ENCODE measurements around the gene RAP1A.
A peak's percentile ranks its signal among the peaks of the same experiment; 100 is the strongest.

The RAP1A gene

DNA sequence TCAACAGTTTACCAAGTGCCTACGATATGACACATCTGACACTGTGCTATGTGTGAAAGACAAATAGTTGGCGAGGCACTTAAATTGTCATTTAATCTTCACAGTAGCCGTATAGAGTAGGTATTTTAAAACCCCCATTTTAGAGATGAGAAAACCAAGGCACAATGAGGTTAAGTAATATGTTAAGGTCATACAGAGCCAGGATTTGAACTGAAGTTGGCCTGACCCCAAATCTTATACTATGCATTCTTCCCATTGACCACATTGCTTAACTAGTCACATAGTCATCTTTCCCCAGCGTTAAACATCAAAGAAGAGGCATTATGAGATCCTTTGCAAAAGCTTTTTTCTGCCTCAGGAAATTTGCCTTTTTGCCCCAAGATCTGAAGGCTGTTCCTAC is 115.7 kb downstream of the RAP1A start:
- TF ChIP-seq, protein P1, sequence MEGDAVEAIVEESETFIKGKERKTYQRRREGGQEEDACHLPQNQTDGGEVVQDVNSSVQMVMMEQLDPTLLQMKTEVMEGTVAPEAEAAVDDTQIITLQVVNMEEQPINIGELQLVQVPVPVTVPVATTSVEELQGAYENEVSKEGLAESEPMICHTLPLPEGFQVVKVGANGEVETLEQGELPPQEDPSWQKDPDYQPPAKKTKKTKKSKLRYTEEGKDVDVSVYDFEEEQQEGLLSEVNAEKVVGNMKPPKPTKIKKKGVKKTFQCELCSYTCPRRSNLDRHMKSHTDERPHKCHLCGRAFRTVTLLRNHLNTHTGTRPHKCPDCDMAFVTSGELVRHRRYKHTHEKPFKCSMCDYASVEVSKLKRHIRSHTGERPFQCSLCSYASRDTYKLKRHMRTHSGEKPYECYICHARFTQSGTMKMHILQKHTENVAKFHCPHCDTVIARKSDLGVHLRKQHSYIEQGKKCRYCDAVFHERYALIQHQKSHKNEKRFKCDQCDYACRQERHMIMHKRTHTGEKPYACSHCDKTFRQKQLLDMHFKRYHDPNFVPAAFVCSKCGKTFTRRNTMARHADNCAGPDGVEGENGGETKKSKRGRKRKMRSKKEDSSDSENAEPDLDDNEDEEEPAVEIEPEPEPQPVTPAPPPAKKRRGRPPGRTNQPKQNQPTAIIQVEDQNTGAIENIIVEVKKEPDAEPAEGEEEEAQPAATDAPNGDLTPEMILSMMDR (IDR thresholded peaks at IDR 0.05; ENCODE audit: low read depth, low read length, missing control alignments), result no peak
- no peak for DNase-seq (ENCODE audit: low read depth)
- H3K4me3 ChIP-seq (ENCODE audit: low read depth, low read length), result no peak overlapping the region

DNA sequence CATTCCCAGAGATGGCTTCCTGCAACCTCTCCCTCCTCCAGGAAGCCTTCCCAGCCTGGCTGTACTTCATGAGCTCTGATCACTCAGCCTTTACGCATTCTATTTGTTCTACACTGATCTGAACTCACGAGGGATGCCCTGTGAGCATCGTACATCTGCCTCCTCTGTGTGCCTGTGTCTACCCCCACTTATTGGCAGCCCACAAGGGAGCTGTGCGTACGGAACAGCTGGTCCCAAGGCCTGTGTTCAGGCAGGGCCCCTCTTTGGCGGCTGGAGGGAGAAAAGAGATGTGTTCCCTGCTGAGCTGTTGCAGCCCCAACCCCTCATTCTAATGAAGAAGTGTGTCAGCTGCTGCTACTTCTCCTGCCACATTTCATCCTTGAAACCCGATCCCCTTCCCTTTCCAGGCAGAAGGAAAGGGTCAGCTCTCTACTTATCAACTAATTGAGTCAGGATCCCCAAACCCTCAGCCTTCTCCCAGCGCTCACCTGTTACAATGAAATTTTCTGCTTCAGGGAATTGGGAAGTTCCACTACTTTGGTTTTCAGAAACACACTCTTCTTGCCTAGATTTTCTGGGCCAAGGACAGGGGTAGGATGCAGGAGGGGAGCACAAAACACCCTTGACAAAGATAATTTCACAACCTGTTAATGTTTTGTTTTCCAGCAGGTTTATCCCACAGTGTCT is 116.4 kb downstream of the RAP1A start:
- no peak for DNase-seq (ENCODE audit: low read depth)
- H3K4me3 ChIP-seq (ENCODE audit: low read depth, low read length), result no peak overlapping the region
- TF ChIP-seq, protein P1 (IDR thresholded peaks at IDR 0.05; ENCODE audit: low read depth, low read length, missing control alignments), result no peak

DNA sequence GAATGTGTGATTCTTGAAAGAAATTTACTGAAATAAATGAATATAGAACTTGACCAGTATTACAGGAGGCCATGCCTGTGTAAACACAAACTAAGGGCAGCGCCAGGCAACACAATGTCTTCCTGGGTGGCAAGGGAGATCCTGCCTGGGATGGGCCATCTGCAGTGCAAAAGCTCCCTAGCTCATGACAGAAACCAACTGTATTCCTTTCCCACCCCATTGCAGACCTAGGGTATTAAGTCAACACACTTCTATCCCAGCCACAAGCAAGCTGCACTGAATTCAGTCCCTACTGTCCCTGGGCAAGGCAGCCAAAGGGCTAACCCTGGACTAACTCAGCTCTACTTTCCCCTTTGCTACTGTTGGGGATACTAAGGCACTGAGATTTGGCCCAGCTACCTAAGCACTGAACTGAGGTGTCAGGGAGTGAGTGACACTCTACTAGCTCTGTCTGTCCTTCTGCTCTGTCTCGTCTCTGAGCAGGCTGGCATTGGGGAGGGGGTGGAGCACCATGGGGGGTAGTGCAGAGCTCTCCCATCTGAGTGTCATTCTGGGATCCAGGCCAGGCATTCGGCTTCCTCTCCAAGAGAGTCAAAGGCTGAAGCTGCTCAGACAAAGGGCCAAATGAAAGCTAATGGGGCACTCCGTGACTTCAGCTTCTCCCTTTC is 117.1 kb downstream of the RAP1A start:
- no peak for DNase-seq (ENCODE audit: low read depth)
- H3K4me3 ChIP-seq (ENCODE audit: low read depth, low read length), result no peak overlapping the region
- TF ChIP-seq, protein P1 (IDR thresholded peaks at IDR 0.05; ENCODE audit: low read depth, low read length, missing control alignments), result no peak

DNA sequence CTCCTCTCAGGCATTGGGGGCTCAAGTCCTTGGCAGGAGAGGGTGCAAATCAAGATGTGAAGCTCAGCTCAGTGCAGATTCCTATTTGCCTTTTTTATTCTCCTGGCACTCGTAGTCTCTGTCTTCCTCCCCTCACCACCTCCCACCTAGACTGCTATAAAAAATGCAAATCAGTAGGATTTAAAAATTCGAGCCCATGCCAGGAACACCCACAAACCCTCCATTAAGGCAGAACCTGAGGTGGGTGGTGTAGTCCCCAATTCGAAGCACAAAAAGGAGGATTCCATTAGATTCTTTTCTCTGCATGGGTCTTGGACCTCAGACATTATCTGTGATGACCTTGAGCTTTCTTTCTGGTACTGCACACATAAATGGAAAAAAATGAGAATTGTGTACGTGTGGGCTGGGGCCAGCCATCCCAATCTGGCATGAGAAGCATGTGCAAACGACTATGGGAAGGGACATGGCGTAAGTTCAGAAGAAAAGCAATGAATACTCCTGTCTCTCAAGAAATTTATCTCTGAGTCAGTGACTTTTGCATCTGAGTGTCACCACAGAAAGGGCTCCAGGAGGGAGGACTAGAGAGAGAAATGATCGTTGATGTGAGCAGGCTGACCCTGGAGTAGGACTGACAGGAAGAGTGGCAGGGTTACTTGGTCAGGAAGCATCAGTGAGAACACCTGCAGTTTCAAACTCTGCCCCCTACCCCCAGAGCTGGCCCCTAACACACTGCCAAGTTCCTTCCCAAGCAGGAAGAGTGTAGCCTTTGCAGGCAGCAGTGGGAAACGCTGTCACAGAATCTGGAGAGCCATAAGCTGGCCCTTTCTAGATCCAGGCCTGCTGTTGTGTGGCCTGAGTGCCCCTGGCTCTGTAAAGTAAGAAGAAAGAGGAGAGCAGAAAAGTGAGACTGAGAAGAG is 117.9 kb downstream of the RAP1A start:
- TF ChIP-seq, protein P1 (IDR thresholded peaks at IDR 0.05; ENCODE audit: low read depth, low read length, missing control alignments), result no peak
- peak overlapping the region; percentile 59 for H3K4me3 ChIP-seq (ENCODE audit: low read depth, low read length)
- no peak for DNase-seq (ENCODE audit: low read depth)

DNA sequence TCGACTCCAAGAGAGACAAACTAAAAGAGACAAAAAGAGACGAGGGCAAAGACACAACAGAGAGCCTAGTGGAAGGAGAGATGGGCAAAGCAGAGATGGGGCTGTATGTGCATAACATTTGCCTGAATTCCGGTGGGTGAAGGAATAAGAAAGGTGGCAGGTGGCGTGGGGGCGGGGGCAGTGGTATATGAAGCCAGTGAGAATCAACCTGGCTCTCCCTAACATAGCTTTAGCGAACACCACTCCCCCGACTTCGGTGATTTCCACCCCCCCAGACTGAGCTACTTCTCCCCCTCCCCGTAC is 118.5 kb downstream of the RAP1A start:
- TF ChIP-seq, protein P1 (IDR thresholded peaks at IDR 0.05; ENCODE audit: low read depth, low read length, missing control alignments), result no peak
- peak overlapping the region; percentile 59 for H3K4me3 ChIP-seq (ENCODE audit: low read depth, low read length)
- no peak for DNase-seq (ENCODE audit: low read depth)

DNA sequence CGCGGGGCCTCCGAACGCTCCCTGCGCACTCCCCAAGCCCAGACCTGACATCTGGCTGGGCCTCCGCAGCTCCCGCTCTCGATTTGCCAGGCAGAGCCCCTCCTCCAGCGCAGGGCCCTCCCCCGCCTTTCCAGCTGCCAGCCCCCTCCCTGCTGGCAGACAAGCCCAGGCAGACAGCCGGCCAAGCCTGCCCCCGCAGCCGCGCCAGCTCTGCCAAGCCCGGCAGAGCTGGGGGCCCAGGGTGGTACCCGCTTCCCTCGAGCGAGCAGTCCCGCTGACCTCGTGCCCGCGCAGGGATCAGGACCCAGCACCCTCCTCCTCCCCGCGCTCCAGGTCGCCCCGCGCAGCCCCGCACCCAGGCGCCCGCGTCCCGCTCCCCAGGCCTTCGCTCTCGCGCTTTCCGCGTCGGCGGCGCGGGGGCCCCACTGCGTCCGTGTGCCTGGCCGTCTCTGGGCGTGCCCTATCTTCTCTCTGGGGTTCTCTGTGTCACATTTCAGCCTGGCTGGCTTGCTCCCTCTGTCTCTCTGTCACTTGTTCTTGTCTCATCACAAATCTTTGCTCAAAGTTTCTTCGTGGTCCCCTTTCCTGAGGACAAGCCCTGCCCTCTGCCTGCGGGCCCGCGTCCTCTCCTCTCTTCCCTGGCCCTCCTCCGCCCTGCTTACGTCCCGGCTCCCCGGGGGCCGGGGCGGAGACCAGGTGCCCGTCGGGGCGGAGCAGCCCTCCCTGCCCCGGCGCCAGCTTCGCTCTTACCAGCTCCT is 119.0 kb downstream of the RAP1A start:
- TF ChIP-seq, protein P1 (IDR thresholded peaks at IDR 0.05; ENCODE audit: low read depth, low read length, missing control alignments), result no peak
- DNase-seq (ENCODE audit: low read depth), result no peak
- peak overlapping the region; percentile 59 for H3K4me3 ChIP-seq (ENCODE audit: low read depth, low read length)

Measured in GM12864 (cell line).